DMS79 treated with DMSO at 0.1 percent for 48 hours (cell line): ENCODE measurements around the gene BIRC7.
A peak's percentile ranks its signal among the peaks of the same experiment; 100 is the strongest.

Source experiments
- DNase-seq: peaks from one replicate; lab custom pipeline; 2025; lab: John Stamatoyannopoulos, UW

Gene BIRC7

DNA sequence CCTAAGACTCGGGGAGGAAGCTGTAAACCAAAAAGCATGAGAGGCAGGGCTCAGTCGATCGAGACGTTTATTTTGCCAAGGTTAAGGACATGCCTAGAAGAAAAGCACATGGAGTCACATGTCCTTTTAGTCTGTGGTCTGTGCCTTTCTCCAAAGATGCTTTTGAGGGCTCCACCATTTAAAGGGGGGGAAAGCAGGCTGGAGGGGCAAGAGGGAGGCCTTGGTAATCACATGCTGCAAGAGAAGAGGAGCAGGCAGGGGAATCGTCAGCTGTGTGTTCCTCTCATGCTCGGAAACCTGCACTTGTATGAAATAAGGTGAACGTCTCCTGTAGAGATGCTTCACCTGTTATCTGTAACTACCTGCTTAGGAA is 10.6 kb upstream of the BIRC7 start:
- peak; percentile 97 for DNase-seq

- peak; percentile 26 for DNase-seq
Observed at GRCh38 chr20:63226042-63226943, 9.4 kb upstream of the BIRC7 start.

- DNase-seq, result no peak
Observed at GRCh38 chr20:63227260-63227659, 8.4 kb upstream of the BIRC7 start.

DNA sequence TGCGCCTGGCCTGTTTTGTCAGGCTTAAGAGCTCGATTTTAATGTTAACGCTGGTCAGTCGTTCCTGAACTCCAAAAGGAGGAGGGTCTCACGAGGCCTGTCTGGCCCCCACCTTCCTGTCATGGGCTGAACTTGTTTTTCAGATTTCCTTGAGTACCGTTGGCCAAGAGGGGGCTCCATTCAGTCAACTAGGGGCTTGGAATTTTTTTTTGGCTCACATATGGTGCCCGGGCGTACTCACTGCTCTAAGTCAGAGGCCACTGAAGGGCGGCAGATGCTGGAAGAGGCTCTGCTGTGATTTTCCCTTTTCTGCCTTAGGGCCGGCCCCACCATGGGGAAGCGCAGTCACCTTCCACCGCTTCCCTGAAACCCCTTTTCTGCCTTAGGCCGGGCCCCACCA is 6.9 kb upstream of the BIRC7 start:
- DNase-seq, result no peak

GRCh38 chr20:63230800-63231268 is 4.9 kb upstream of the BIRC7 start:
- no peak for DNase-seq

DNA sequence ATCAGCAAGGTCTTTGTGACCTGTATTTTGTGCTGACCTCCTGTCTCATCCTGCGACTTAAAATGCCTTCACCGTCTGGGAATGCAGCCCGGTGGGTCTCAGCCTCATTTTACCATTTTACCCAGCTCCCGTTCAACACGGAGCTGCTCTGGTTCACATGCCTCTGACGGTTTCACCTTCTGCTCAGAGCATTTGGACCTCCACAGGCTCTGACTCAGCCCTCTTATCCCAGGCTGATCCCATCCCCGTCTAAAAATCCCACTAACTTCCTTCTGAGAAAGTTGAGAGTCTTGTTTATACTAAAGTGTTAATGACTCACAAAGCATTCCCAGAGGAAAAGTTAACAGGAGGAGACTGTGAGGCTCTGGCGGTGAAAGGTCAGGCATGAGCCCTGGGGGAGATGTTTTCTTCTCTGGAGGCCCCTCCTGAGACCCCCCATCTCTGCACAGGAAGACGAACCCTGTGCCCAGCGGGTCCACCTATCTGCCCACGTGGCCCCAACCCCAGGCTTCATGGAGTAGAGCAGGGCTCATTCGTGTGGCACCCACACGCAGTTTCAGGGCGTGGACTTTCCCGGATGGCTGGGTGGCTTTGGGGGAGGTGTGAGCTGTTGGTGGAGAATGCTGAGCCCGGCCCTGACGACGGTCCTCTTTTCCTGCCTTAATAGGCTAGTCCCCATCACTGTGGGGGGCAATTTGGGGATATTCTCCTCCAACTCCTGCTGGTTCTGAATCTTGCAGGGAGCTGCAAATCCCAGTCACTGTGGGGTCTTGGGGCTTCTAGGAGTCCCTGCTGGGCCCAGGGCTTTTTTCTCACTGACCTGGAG is 3.3 kb upstream of the BIRC7 start:
- no peak for DNase-seq

DNA sequence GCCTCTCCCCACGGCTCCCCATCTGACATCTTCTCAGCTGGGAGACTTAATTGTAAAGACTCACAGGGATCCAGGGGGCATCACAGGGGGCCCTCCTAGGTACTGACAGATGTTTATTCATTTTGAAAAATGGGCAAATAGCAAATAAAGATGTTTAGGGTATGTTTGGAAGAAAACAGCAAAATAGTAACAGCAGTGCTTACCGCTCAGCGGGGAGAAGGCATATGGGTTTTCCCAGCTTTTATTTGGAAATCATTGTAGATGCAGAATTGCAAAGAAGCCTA is 2.7 kb upstream of the BIRC7 start:
- no peak for DNase-seq

DNA sequence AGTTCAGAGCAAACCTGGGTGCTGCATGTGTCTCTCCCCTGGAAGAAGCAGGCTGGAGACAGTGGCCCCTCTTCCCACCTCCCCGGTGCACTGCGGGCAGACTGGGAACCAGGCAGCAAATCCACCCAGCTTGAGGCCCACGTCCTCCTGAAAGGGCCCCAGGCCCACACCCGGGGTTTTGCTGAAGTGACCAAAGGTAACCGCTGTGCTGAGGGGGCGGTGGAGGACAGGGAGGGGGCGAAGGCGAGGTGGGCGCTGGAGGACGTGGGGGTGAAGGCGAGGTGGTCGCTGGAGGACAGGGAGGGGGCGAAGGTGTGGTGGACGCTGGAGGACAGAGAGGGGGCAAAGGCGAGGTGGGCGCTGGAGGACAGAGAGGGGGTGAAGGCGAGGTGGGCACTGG is 1.8 kb upstream of the BIRC7 start:
- DNase-seq, result no peak

DNA sequence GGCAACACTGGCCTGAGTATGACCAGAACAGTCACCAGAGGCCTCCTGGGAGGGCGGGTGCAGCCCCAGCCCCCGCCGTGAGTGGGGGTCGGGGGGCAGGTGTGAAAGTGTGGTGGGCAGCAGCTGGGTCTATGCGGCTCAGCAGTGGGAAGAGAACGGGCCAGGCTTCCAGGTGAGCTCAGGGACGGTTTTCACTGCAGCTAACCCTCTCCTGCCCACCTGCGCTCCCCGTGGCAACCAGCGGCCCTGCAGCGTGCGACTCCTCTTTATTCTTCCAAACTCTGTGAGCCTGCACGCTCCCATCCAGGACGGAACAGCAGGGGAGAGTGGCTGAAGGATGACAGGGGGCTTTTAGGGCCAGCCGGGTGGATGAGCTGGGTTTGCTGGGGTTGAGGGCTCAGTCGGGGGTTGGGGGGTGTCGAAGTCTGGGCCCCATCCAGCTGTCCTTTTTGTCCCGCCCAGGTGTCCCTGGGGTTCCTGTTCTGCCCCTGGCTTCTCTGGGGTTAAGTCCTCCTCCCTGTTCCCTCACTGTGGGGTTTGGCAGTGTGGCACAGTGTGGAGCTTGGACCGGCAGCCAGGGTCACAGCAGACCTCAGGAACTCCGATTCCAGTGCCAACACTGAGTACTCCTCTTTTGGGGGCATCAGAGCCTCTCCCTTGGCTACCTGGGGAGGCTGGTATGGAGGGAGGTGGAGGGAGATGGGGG is 859 bp upstream of the BIRC7 start:
- DNase-seq, result peak; percentile 67

DNA sequence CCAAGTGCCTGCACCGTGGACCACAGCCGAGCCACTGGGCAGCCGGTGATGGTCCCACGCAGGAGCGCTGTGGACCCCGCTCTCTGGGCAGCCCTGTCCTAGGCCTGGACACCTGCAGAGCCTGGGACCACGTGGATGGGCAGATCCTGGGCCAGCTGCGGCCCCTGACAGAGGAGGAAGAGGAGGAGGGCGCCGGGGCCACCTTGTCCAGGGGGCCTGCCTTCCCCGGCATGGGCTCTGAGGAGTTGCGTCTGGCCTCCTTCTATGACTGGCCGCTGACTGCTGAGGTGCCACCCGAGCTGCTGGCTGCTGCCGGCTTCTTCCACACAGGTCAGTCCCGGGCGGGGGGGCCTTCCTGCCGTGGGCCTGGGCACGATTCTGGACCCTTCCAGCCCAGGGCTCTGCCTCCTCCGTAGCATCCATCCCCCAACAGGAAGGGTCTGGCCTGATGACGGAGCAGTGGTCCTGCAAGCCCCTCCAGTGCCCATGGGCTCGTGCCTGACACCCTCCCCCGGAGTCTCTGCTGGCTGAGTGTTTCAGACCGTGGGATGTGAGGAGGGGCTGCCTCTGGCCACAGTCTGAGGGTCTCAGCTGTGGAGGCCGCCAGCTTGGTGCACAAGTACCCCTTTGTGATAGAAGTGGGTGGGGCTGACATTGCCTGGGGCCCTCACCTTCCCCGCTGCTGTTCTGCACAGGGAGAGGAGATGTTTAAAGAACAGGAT is 572 bp downstream of the BIRC7 start:
- DNase-seq, result no peak

DNA sequence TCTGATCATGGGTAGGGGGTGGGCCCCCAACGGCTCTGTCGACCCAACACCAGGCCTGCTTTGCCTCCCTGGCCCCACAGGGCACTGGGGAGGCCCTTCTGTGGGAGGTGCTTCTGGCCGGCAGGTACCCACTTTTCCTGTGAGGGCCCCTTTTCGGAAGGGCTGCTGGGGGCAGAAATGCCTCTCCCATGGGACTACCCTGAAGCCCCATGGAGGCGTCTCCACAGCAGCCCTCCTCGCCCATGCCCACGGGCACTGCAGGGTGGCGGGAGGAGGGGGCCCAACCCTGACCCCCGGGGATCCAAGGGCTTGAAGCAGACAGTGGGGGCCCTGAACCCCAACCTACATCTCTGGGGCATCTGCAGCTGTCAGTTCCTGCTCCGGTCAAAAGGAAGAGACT is 2.3 kb downstream of the BIRC7 start:
- no peak for DNase-seq

GRCh38 chr20:63238514-63239125 is 2.9 kb downstream of the BIRC7 start:
- DNase-seq, result no peak

- DNase-seq, result no peak
Observed at GRCh38 chr20:63239431-63239830, 3.7 kb downstream of the BIRC7 start.

- DNase-seq, result no peak
Observed at GRCh38 chr20:63240004-63240403, 4.3 kb downstream of the BIRC7 start.

DNA sequence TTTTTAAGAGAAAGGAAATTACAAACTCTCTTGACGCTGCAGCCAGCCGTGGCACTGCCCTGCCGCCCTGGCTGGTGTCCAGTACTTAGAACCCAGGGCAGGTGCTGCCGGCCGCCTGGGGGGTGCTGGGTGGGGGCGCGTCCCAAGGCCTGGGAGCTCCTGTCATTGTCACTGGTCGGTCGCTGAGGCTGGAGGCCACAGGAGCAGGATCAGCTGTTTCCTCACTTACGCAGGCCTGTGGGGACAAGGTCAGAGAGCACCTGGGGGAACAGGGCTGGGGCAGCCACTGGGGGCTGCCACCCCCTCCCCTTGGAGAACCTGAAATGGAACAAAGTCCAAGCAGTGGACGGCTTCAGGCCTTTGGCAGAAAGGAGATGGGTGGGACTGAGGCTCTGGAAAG is 5.6 kb downstream of the BIRC7 start:
- peak; percentile 87 for DNase-seq

DNA sequence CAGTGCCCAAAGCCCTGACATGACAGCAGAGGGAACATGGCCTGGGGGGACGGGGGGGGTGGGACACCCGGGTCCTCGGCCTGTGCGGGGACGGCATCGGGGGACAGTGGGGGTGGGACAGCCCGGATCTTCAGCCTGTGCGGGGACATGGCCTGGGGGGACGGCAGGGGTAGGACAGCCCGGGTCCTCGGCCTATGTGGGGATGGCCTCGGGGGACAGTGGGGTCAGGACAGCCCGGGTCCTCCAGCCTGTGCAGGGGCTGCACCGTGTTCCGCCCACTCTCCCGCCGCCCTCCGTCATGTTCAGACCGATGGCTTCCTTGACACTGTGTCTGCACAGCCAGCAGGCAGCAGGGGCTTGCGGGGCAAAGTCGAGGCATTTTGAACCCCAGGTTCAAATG is 7.0 kb downstream of the BIRC7 start:
- DNase-seq, result no peak

- DNase-seq, result no peak
Observed at GRCh38 chr20:63243604-63244247, 8.0 kb downstream of the BIRC7 start.

GRCh38 chr20:63244468-63244867 is 8.8 kb downstream of the BIRC7 start:
- DNase-seq, result no peak

- DNase-seq, result peak; percentile 22
Observed at GRCh38 chr20:63246490-63247288, 11.0 kb downstream of the BIRC7 start.

DNA sequence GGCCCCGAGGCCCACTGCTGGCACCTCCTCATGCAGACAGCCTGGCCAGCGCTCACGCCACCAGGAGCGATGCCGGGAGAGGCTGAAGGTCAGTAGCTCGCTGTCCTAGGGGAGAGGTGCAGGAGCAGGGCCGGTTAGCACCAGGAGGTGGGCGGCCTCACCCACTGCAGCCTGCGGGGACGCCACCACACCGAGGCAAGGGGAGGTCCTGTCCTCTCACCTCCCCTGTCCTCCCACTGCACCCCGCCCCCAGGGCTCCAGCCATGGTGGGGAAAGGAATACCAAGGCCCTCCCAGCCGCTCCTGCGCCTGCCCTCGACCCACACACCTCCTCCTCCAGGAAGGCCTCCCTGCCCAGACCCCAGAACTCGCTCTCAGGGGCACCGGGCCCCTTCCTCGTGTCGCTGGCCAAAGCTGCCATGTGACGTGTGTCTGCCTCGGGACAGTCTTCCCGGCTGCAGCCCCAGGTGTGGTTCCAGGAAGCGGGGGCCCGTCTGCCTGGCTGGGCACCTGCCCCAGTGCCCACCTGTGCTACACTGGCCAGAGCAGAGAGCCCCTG is 12.0 kb downstream of the BIRC7 start:
- DNase-seq, result no peak
